Mucosa of descending colon (tissue), 3 donors: Measurements from ENCODE around the gene MAGI2. TPM values are rescaled to one million over a fixed set of nuclear protein-coding genes. Genes with fewer than 3 reads are reported as not detected.

Experiments
- ATAC-seq: fragments of 200-7000 bp; cut with Tn5 transposase; one replicate; pipeline ENCODE4 v1.9.1; 2020; ENCODE audit warnings: mild to moderate bottlenecking, moderate library complexity
- DNase-seq, 3 donors: peaks; one replicate each; pipeline ENCODE4 v3.0.0-alpha.2; 2020
- H3K36me3 ChIP-seq: fragments of 200-600 bp; one replicate; pipeline ENCODE4 v1.8.0; 2021; ENCODE audit warnings: low read depth, mild to moderate bottlenecking
- H3K4me1 ChIP-seq: fragments of 200-600 bp; one replicate; pipeline ENCODE4 v1.8.0; 2021; ENCODE audit warnings: low read depth, mild to moderate bottlenecking
- H3K4me3 ChIP-seq: fragments of 200-600 bp; one replicate; pipeline ENCODE4 v1.8.0; 2021; ENCODE audit warnings: mild to moderate bottlenecking
- H3K9me3 ChIP-seq: fragments of 200-600 bp; one replicate; pipeline ENCODE4 v1.8.0; 2021; ENCODE audit warnings: mild to moderate bottlenecking
- intact Hi-C, 2 donors: fragments of 100-400 bp; cut with DNase I in 1 of 2; cut with micrococcal nuclease in 1 of 2; formaldehyde crosslinking; loops; one replicate each; pipeline versions ENCODE4 v1.11.0 to v1.11.1; 2022; cut with DNase I, micrococcal nuclease
- total RNA-seq, 3 donors: library from RNA; stranded (reverse); fragmentation: NEBNext Ultra II Directional in 2 of 3; extraction: Animal tissue kit (Norgen Biotek cat#: 25700) in 2 of 3; gene quantifications; one replicate each; pipeline versions ENCODE4 v1.2.1 to v1.2.4, GENCODE V29; 2021 to 2023
- TF ChIP-seq, protein P1 (sequence below): fragments of 200-600 bp; IDR thresholded peaks from one replicate; pipeline ENCODE4 v1.8.0; 2022; ENCODE audit warnings: antibody characterized with exemption, mild to moderate bottlenecking
- donor health status: DM: no; HTN: no; CAD: no; lungs with moderate emphysema.
- donor health status: DM: no; HTN: no; CAD: no.
- donor health status: DM: no; HTN: yes; CAD: no.

MAGI2 gene
- total RNA-seq, 3 donors from 2014 or later = 1.9 to 14.5 (median 2.7) TPM

GRCh38 chr7:78074713-78075112 is 1378.8 kb downstream of the MAGI2 start:
- Histone ChIP-seq H3K9me3 (no peaks in the 10 kb centered on the region), H3K4me3 (no peak overlapping the region), H3K36me3 (no peaks in the 10 kb centered on the region), H3K4me1 (no peaks in the 10 kb centered on the region)
- ATAC-seq (no peak), DNase-seq (no peak)
- TF ChIP-seq, protein P1, sequence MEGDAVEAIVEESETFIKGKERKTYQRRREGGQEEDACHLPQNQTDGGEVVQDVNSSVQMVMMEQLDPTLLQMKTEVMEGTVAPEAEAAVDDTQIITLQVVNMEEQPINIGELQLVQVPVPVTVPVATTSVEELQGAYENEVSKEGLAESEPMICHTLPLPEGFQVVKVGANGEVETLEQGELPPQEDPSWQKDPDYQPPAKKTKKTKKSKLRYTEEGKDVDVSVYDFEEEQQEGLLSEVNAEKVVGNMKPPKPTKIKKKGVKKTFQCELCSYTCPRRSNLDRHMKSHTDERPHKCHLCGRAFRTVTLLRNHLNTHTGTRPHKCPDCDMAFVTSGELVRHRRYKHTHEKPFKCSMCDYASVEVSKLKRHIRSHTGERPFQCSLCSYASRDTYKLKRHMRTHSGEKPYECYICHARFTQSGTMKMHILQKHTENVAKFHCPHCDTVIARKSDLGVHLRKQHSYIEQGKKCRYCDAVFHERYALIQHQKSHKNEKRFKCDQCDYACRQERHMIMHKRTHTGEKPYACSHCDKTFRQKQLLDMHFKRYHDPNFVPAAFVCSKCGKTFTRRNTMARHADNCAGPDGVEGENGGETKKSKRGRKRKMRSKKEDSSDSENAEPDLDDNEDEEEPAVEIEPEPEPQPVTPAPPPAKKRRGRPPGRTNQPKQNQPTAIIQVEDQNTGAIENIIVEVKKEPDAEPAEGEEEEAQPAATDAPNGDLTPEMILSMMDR = no peak
- intact Hi-C loops = no loop called here

DNA sequence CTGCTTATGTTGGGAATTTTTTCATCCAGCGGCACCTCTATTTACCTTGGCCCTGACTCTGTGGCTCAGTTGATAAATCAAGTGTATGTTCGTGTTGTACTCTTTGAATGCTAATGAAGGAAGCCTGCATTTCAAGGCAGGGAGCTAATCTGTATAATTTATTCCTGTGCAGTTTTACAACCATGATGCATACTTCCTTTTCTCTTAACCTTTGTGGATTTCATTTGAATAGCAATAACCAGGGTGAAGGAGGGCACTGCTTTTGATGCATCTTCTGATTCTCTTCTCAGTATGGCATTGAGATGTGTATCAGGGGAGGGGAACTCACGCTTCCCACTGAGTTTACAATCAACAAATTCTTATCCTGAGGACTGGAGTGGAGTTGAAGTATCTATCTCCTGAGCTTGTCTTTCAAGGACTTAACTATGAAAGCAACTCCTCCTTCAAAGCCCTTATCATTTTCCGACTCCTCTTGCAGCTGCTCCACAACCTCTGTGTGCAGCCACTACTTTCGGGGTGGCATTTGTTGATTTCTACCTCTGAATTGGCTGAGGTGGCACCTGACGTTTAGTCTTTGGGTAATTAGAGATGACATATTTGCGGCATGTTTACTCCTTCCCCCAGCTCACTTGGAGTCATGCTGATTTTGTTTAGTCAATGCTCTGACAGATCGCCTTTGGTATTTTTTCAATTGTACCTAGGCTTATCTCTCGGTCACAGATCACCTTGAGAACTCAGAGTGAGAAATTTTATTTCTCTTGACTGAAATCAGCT is 1379.7 kb downstream of the MAGI2 start:
- Histone ChIP-seq H3K4me3 (no peak overlapping the region), H3K9me3 (no peaks in the 10 kb centered on the region), H3K36me3 (no peaks in the 10 kb centered on the region), H3K4me1 (no peaks in the 10 kb centered on the region)
- intact Hi-C loops = no loop called here
- DNase-seq (no peak), ATAC-seq (no peak)
- TF ChIP-seq, protein P1 = no peak

- no peaks in the 10 kb centered on the region for H3K36me3 ChIP-seq
- H3K4me1 ChIP-seq = no peaks in the 10 kb centered on the region
- no peak for ATAC-seq
- H3K4me3 ChIP-seq = no peak overlapping the region
- DNase-seq = no peak
- intact Hi-C loops = no loop called here
- no peaks in the 10 kb centered on the region for H3K9me3 ChIP-seq
- TF ChIP-seq, protein P1 = no peak
Measured at GRCh38 chr7:78072201-78072590, 1381.3 kb downstream of the MAGI2 start.

GRCh38 chr7:78071491-78072200 is 1381.8 kb downstream of the MAGI2 start:
- TF ChIP-seq, protein P1 = no peak
- intact Hi-C loops = no loop called here

GRCh38 chr7:78066599-78066998 is 1386.9 kb downstream of the MAGI2 start:
- Histone ChIP-seq H3K36me3 (no peaks in the 10 kb centered on the region), H3K9me3 (no peaks in the 10 kb centered on the region)
- no peak for ATAC-seq

More at GRCh38 chr7:78071491-78072200, 1381.8 kb downstream of the MAGI2 start:
- no peak for ATAC-seq
- Histone ChIP-seq H3K4me1 (no peaks in the 10 kb centered on the region), H3K4me3 (no peak overlapping the region), H3K36me3 (no peaks in the 10 kb centered on the region), H3K9me3 (no peaks in the 10 kb centered on the region)
- no peak for DNase-seq

More at GRCh38 chr7:78066599-78066998, 1386.9 kb downstream of the MAGI2 start:
- no peak overlapping the region for H3K4me3 ChIP-seq
- intact Hi-C loops = no loop called here
- no peak for DNase-seq
- TF ChIP-seq, protein P1 = no peak
- H3K4me1 ChIP-seq = no peaks in the 10 kb centered on the region
